Measurements from ENCODE around the gene CPVL.

GRCh38 chr7:29107056-29107455 lies 39.3 kb downstream of the CPVL start:
- TF ChIP-seq CTCF (IDR thresholded peaks at IDR 0.05), result no peak
- TF ChIP-seq POLR2A (IDR thresholded peaks at IDR 0.05), result no peak
- TF ChIP-seq POLR2AphosphoS5 (IDR thresholded peaks at IDR 0.05), result no peak

Data from prostate gland (tissue), 2 donors.